Pancreas (tissue), 10 donors: ENCODE results near the gene LMO2. TPM values are rescaled to one million over a fixed set of nuclear protein-coding genes. Genes with fewer than 3 reads are reported as not detected.

Experiments used
- ATAC-seq, 4 donors: fragments of 200-7000 bp; cut with Tn5 transposase; one replicate each; pipeline versions ENCODE4 v1.8.0 to v1.9.1; 2020; ENCODE audit warnings: mild to moderate bottlenecking in 4 of 4, moderate library complexity in 4 of 4
- DNase-seq, 6 donors: peaks; one replicate each; pipeline ENCODE4 v3.0.0-alpha.2; 2020
- FAIRE-seq: peaks from 2 replicates; lab custom pipeline; 2012; peaks lifted over from hg19 to GRCh38; lab: Jason Lieb, UNC
- H3K27ac ChIP-seq, 4 donors: fragments of 200-600 bp; sonication (generic); 1 replicate in 3 of 4; 2 replicates in 1 of 4; pipeline versions ENCODE4 v1.5.0 to v1.8.0; 2020
- H3K27me3 ChIP-seq, 4 donors: fragments of 200-600 bp; one replicate each; pipeline ENCODE4 v1.8.0; 2021
- H3K36me3 ChIP-seq, 3 donors: fragments of 200-600 bp; sonication (generic) in 1 of 3; one replicate each; pipeline versions ENCODE4 v1.5.0 to v1.8.0; 2020 to 2021
- H3K4me1 ChIP-seq, 3 donors: fragments of 200-600 bp; one replicate each; pipeline ENCODE4 v1.8.0; 2021
- H3K4me3 ChIP-seq, 4 donors: fragments of 200-600 bp; sonication (generic) in 2 of 4; one replicate each; pipeline versions ENCODE4 v1.5.0 to v1.8.0; 2020 to 2021
- H3K9me3 ChIP-seq, 4 donors: fragments of 200-600 bp; one replicate each; pipeline ENCODE4 v1.8.0; 2021
- WGBS, 2 donors: extraction: QIAGEN DNeasy Blood & Tissue Kit; methylation state at CpG; one replicate each; pipeline ENCODE4 v1.1.7; 2013; 5-methylcytosine and 5-hydroxymethylcytosine counted together
- intact Hi-C, 3 donors: fragments of 100-400 bp; cut with DNase I; formaldehyde crosslinking; loops; one replicate each; pipeline versions ENCODE4 v1.11.1 to v1.14.2; 2022
- polyA plus RNA-seq, 2 donors: library from polyadenylated mRNA; stranded (reverse); fragments of 200-250 nt; gene quantifications; one replicate each; pipeline ENCODE4 v1.2.3, GENCODE V29; 2013
- total RNA-seq, 6 donors: library from RNA; stranded (reverse); fragmentation: NEBNext Ultra II Directional in 4 of 6; extraction: Animal tissue kit (Norgen Biotek cat#: 25700) in 4 of 6; gene quantifications; one replicate each; pipeline versions ENCODE4 v1.2.1 to v1.2.4, GENCODE V29; 2021 to 2023
- TF ChIP-seq, protein P1 (sequence below), 4 donors: fragments of 200-600 bp; sonication (generic) in 3 of 4; IDR thresholded peaks; one replicate each; pipeline versions ENCODE4 v1.5.0 to v1.8.0; 2021; ENCODE audit warnings: antibody characterized with exemption in 4 of 4
- donor health status: healthy with polysubstance abuse.
- donor health status: DM: no; HTN: no; CAD: no; lungs with moderate emphysema.
- donor health status: DM: no; HTN: no; CAD: no.
- donor health status: control.
- donor health status: control.
- donor health status: Bipolar disorder and iron deficiency.
- donor health status: DM: yes; HTN: yes; CAD: no.
- donor health status: DM: no; HTN: no; CAD: no.
- donor health status: DM: no; HTN: no; CAD: no.
- donor health status: DM: yes; HTN: yes; CAD: no.

Gene LMO2
- total and polyA plus RNA-seq, 8 donors: 2.4 to 24.3 (median 7.8) TPM

DNA sequence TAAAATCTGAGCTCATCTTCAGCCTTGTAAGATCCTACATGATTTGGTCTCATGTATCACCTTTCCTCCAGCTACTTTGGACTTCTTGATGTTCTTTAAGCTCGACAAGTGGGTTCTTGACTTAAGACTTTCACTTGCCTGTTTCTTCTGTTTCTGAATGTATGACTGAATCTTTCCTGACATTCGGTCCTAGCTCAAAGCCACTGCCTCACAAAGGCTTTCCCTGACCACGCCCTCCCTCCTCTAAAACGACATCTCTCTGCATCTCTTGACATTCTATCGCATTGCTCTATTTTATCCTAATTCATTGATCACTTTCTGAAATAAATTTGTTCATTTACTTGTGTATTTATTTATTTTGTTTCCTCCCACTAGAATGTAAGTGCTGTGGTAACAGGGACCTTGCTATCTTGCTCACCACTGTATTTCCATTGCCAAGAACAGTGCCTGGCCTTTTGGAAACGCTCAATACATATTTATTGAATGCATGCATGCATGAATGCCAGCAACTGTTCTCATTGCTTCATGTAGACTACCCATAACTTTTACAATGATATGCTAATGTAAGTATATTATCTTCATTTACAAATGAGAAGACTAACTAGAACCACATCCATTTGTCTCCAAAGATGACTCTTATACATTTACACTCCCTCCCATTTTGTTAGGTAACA is 43.0 kb downstream of the LMO2 start:
- Histone ChIP-seq H3K27me3 (no peaks in the 10 kb centered on the region), H3K4me1 (no peaks in the 10 kb centered on the region), H3K9me3 (no peaks in the 10 kb centered on the region), H3K4me3 (no peak overlapping the region), H3K36me3 (no peaks in the 10 kb centered on the region), H3K27ac (no peak overlapping the region)
- DNase-seq (no peak), ATAC-seq (no peak), FAIRE-seq (no peak)
- 76 to 84% methylated on average over 6 of the region's 6 CpGs for WGBS, 2 donors
- intact Hi-C loops: loop anchor here in 1 of 3 donors (10.0 kb wide), 1 partner anchor 484 kb away; no protein-coding TSS in a partner anchor
- TF ChIP-seq, protein P1, sequence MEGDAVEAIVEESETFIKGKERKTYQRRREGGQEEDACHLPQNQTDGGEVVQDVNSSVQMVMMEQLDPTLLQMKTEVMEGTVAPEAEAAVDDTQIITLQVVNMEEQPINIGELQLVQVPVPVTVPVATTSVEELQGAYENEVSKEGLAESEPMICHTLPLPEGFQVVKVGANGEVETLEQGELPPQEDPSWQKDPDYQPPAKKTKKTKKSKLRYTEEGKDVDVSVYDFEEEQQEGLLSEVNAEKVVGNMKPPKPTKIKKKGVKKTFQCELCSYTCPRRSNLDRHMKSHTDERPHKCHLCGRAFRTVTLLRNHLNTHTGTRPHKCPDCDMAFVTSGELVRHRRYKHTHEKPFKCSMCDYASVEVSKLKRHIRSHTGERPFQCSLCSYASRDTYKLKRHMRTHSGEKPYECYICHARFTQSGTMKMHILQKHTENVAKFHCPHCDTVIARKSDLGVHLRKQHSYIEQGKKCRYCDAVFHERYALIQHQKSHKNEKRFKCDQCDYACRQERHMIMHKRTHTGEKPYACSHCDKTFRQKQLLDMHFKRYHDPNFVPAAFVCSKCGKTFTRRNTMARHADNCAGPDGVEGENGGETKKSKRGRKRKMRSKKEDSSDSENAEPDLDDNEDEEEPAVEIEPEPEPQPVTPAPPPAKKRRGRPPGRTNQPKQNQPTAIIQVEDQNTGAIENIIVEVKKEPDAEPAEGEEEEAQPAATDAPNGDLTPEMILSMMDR (IDR thresholded peaks at IDR 0.05): no peak

DNA sequence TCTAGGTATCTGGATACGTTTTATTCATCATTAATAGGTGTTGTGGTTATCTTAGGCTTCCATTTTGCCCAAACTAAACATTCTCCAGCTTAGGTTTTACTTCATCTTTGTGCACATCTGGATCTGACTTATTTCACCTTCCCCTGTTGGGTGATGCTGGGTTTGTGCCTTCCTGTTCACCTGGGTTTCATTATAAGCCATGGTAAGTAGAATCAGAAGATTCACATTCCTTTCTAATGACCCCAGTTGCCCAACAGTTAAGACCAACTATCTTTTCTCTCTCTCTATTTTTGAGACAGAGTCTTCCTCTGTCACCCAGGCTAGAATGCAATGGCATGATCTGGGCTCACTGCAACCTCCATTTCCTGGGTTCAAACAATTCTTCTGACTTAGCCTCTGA is 44.6 kb downstream of the LMO2 start:
- TF ChIP-seq, protein P1 (IDR thresholded peaks at IDR 0.05): no peak
- WGBS, 2 donors: 65 to 73% methylated on average over 1 of the region's 1 CpG
- H3K27me3 ChIP-seq: no peaks in the 10 kb centered on the region
- no peak overlapping the region for H3K27ac ChIP-seq
- FAIRE-seq (no peak), ATAC-seq (no peak), DNase-seq (no peak)
- no peak overlapping the region for H3K4me3 ChIP-seq
- no peaks in the 10 kb centered on the region for H3K36me3 ChIP-seq
- H3K4me1 ChIP-seq: no peaks in the 10 kb centered on the region
- intact Hi-C loops: loop anchor here in 1 of 3 donors (10.0 kb wide), 1 partner anchor 482 kb away; no protein-coding TSS in a partner anchor
- no peaks in the 10 kb centered on the region for H3K9me3 ChIP-seq

DNA sequence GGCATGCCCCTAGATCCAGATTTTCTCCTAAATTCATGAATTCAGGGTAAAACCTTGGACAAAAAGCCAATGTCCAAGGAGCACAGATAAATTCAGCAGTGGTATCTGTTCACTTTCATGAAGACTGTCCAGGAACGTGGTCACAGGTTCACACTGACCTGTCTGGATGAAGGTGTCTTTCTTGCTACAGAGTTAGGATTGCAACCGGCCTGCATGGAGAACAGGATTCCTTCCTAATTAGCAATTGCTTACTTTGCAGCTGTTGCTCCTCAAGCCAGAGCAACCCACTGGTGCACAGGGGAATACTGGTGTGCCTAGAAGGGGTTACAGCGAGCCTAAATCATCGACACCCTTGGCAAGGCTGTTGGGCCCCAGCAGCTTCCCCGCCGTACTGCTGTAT is 47.6 kb downstream of the LMO2 start:
- 87 to 89% methylated on average over 6 of the region's 6 CpGs for WGBS, 2 donors
- TF ChIP-seq, protein P1 (IDR thresholded peaks at IDR 0.05): no peak
- Histone ChIP-seq H3K4me1 (no peaks in the 10 kb centered on the region), H3K9me3 (no peaks in the 10 kb centered on the region), H3K27ac (no peak overlapping the region), H3K36me3 (no peaks in the 10 kb centered on the region), H3K27me3 (no peaks in the 10 kb centered on the region), H3K4me3 (no peak overlapping the region)
- intact Hi-C loops: loop anchor here in 1 of 3 donors (10.0 kb wide), 1 partner anchor 479 kb away; no protein-coding TSS in a partner anchor
- no peak for DNase-seq
- no peak for FAIRE-seq
- ATAC-seq: no peak

DNA sequence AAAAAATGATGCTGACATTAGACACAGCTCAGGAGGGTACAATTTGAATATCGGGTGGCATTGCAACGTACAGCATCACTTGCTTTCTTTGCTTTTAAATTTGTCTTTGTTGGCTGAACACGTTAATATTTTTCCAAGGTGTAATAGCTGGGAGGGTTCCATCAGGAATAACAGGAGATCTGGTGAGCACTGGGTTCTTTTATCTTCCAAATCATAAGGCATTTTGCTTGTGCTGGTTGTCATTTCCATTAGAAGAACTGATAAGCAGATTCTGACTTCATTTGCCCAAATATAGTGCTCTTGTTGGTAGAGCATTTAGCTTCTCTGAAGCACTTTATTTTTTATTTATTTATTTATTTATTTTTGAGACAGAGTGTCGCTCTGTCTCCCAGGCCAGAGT is 48.9 kb downstream of the LMO2 start:
- FAIRE-seq (no peak), DNase-seq (no peak), ATAC-seq (no peak)
- TF ChIP-seq, protein P1 (IDR thresholded peaks at IDR 0.05): no peak
- no peak overlapping the region for H3K27ac ChIP-seq
- no peaks in the 10 kb centered on the region for H3K9me3 ChIP-seq
- intact Hi-C loops: loop anchor here in 1 of 3 donors (10.0 kb wide), 1 partner anchor 478 kb away; no protein-coding TSS in a partner anchor
- H3K27me3 ChIP-seq: no peaks in the 10 kb centered on the region
- H3K36me3 ChIP-seq: no peaks in the 10 kb centered on the region
- WGBS, 2 donors: 64 to 69% methylated on average over 4 of the region's 4 CpGs
- H3K4me1 ChIP-seq: no peaks in the 10 kb centered on the region
- no peak overlapping the region for H3K4me3 ChIP-seq
